HG03196 (cell line): ENCODE measurements around the gene HIF1A.
"Not testable (repeated sequence)": the region's sequence is repeated elsewhere in the genome, so short reads cannot be mapped to it uniquely, and the experiment has no call there.

Experiments
- ATAC-seq: cut with Tn5 transposase; IDR thresholded peaks from one replicate; pipeline ENCODE4 v1.9.1; 2021; ENCODE audit not compliant: unreplicated experiment

The HIF1A gene

GRCh38 chr14:61706096-61706690 lies 10.9 kb downstream of the HIF1A start:
- ATAC-seq, result no peak

GRCh38 chr14:61707774-61708173 lies 12.5 kb downstream of the HIF1A start:
- ATAC-seq, result not testable (repeated sequence)

GRCh38 chr14:61708693-61709092 lies 13.4 kb downstream of the HIF1A start:
- not testable (repeated sequence) for ATAC-seq

- no peak for ATAC-seq
Observed at GRCh38 chr14:61710853-61711817, 15.8 kb downstream of the HIF1A start.

GRCh38 chr14:61712137-61712536 lies 16.8 kb downstream of the HIF1A start:
- ATAC-seq, result no peak

GRCh38 chr14:61713724-61714437 lies 18.6 kb downstream of the HIF1A start:
- no peak for ATAC-seq

GRCh38 chr14:61716956-61717355 lies 21.6 kb downstream of the HIF1A start:
- ATAC-seq, result no peak

- no peak for ATAC-seq
Observed at GRCh38 chr14:61718039-61718438, 22.7 kb downstream of the HIF1A start.

GRCh38 chr14:61719344-61720293 lies 24.3 kb downstream of the HIF1A start:
- no peak for ATAC-seq

GRCh38 chr14:61720294-61720661 lies 25.0 kb downstream of the HIF1A start:
- ATAC-seq, result no peak

GRCh38 chr14:61720741-61721140 lies 25.4 kb downstream of the HIF1A start:
- ATAC-seq, result no peak

- no peak for ATAC-seq
Observed at GRCh38 chr14:61724133-61724532, 28.8 kb downstream of the HIF1A start.

- ATAC-seq, result no peak
Observed at GRCh38 chr14:61726778-61727658, 31.7 kb downstream of the HIF1A start.

GRCh38 chr14:61730756-61731373 lies 35.6 kb downstream of the HIF1A start:
- ATAC-seq, result no peak

GRCh38 chr14:61733972-61734371 lies 38.7 kb downstream of the HIF1A start:
- no peak for ATAC-seq

- ATAC-seq, result no peak
Observed at GRCh38 chr14:61736751-61737150, 41.4 kb downstream of the HIF1A start.

- no peak for ATAC-seq
Observed at GRCh38 chr14:61737915-61738314, 42.6 kb downstream of the HIF1A start.

GRCh38 chr14:61739133-61739532 lies 43.8 kb downstream of the HIF1A start:
- ATAC-seq, result no peak

GRCh38 chr14:61742371-61742770 lies 47.1 kb downstream of the HIF1A start:
- no peak for ATAC-seq
